Keratinocyte (primary cell): ENCODE results near the gene CCDC107. TPM values are rescaled to one million over a fixed set of nuclear protein-coding genes. Genes with fewer than 3 reads are reported as not detected.

ENCODE experiments used
- DNase-seq: peaks from one replicate; pipeline ENCODE4 v3.0.0-alpha.2; 2011; ENCODE audit warnings: low read depth, missing footprints, low spot score
- FAIRE-seq: peaks from 2 replicates; lab custom pipeline; 2011; peaks lifted over from hg19 to GRCh38; lab: Jason Lieb, UNC
- H2AFZ ChIP-seq: 2 replicates; pipeline ENCODE4 v1.6.0; 2012; ENCODE audit warnings: low read length, control low read depth, inconsistent platforms; ENCODE audit not compliant: control insufficient read depth
- H3K27ac ChIP-seq: 2 replicates; pipeline ENCODE4 v1.5.1; 2011; ENCODE audit warnings: low read length; ENCODE audit not compliant: control insufficient read depth, insufficient read depth
- H3K27me3 ChIP-seq: 3 replicates; pipeline ENCODE4 v1.6.0; 2011; ENCODE audit warnings: low read length; ENCODE audit not compliant: control insufficient read depth, insufficient read depth; ENCODE audit errors: extremely low read depth
- H3K36me3 ChIP-seq, 2 experiments: 2 replicates in 1 of 2; 3 replicates in 1 of 2; pipeline ENCODE4 v1.5.1; 2011; ENCODE audit warnings: low read length in 2 of 2, mild to moderate bottlenecking in 1 of 2; ENCODE audit not compliant: control insufficient read depth in 2 of 2, insufficient read depth in 2 of 2; ENCODE audit errors: extremely low read depth in 1 of 2
- H3K4me1 ChIP-seq: 3 replicates; pipeline ENCODE4 v1.5.1; 2011; ENCODE audit warnings: low read length; ENCODE audit not compliant: control insufficient read depth, insufficient read depth; ENCODE audit errors: extremely low read depth
- H3K4me2 ChIP-seq: 3 replicates; pipeline ENCODE4 v1.6.0; 2011; ENCODE audit warnings: low read depth, low read length; ENCODE audit not compliant: control insufficient read depth, insufficient read depth; ENCODE audit errors: extremely low read depth
- H3K4me3 ChIP-seq, 3 experiments: fragments of 200-600 bp in 1 of 3; sonication (generic) in 1 of 3; 2 replicates in 2 of 3; 3 replicates in 1 of 3; pipeline ENCODE4 v1.5.1; 2011 to 2016; ENCODE audit warnings: low read length in 3 of 3, mild to moderate bottlenecking in 3 of 3, control low read depth in 2 of 3, inconsistent platforms in 1 of 3, low read depth in 1 of 3, mixed read lengths in 1 of 3, mixed run types in 1 of 3, moderate library complexity in 1 of 3; ENCODE audit not compliant: control insufficient read depth in 2 of 3, insufficient read depth in 2 of 3; ENCODE audit errors: extremely low read depth in 1 of 3
- H3K79me2 ChIP-seq: 2 replicates; pipeline ENCODE4 v1.6.0; 2012; ENCODE audit warnings: low read length; ENCODE audit not compliant: control insufficient read depth, insufficient read depth
- H3K9ac ChIP-seq: 3 replicates; pipeline ENCODE4 v1.6.0; 2011; ENCODE audit warnings: low read length; ENCODE audit not compliant: control insufficient read depth, insufficient read depth; ENCODE audit errors: extremely low read depth
- H3K9me1 ChIP-seq: 3 replicates; pipeline ENCODE4 v1.6.0; 2011; ENCODE audit warnings: low read length; ENCODE audit not compliant: control insufficient read depth, insufficient read depth; ENCODE audit errors: extremely low read depth
- H3K9me3 ChIP-seq: 2 replicates; pipeline ENCODE4 v1.5.1; 2012; ENCODE audit warnings: low read depth, low read length; ENCODE audit not compliant: control insufficient read depth
- H4K20me1 ChIP-seq: 3 replicates; pipeline ENCODE4 v1.6.0; 2011; ENCODE audit warnings: low read length; ENCODE audit not compliant: control insufficient read depth, insufficient read depth; ENCODE audit errors: extremely low read depth
- EZH2 ChIP-seq: IDR thresholded peaks from one replicate; pipeline ENCODE4 v1.6.1; 2012; ENCODE audit warnings: inconsistent platforms, mild to moderate bottlenecking, low read length, moderate library complexity
- dilution Hi-C: fragments of 300-500 bp; cut with MboI; formaldehyde crosslinking; loops from one replicate; pipeline ENCODE4 v1.7.0; 2020; ENCODE audit warnings: low sequenced_read_pairs; ENCODE audit not compliant: extremely low pct_ligation_motif_present
- polyA plus RNA-seq, 5 experiments: library from polyadenylated mRNA; depleted of rRNA in 3 of 5; stranded (reverse) in 3 of 5; stranded (forward) in 1 of 5; unstranded in 1 of 5; fragments of >200 nt; gene quantifications; 1 replicate in 1 of 5; 2 replicates in 3 of 5; 3 replicates in 1 of 5; pipeline versions ENCODE4 v1.2.1 to v1.2.3, GENCODE V29; 2011 to 2012; ENCODE audit warnings: missing spikeins in 2 of 5, low read depth in 1 of 5, low replicate concordance in 1 of 5
- TF ChIP-seq, protein P1 (sequence below), 3 experiments: IDR thresholded peaks in 1 of 3; conservative IDR thresholded peaks in 1 of 3; optimal IDR thresholded peaks in 1 of 3; 2 replicates in 2 of 3; 3 replicates in 1 of 3; pipeline versions ENCODE3 to v1.5.1; 2011; ENCODE audit warnings: low read length in 3 of 3, mild to moderate bottlenecking in 3 of 3, moderate library complexity in 2 of 3, control low read depth in 1 of 3, inconsistent platforms in 1 of 3; ENCODE audit not compliant: insufficient read depth in 2 of 3; ENCODE audit errors: extremely low read depth in 1 of 3

Gene CCDC107
- polyA plus RNA-seq, 1 donor (not counting 4 experiments of a cell fraction or from before 2014, with no cell fraction given), result 10.5 TPM

GRCh38 chr9:35661756-35662350, 3.8 kb downstream of the CCDC107 start:
- Histone ChIP-seq H3K27me3 (no peaks in the 10 kb centered on the region), H3K27ac (no peak overlapping the region), H3K4me1 (peaks cover 20% of the 10 kb centered on the region), H3K9me1 (no peaks in the 10 kb centered on the region), H3K9me3 (no peaks in the 10 kb centered on the region), H3K79me2 (peaks cover 2% of the 10 kb centered on the region), H2AFZ (no peak overlapping the region), H3K9ac (no peak overlapping the region), H3K4me2 (no peak overlapping the region), H4K20me1 (no peaks in the 10 kb centered on the region), H3K36me3 (peaks cover 1 to 13% of the 10 kb centered on the region in 2 experiments), H3K4me3 (no peak overlapping the region)
- FAIRE-seq, result no peak
- no peak for DNase-seq
- dilution Hi-C loops, result no loop called here
- TF ChIP-seq, protein P1, sequence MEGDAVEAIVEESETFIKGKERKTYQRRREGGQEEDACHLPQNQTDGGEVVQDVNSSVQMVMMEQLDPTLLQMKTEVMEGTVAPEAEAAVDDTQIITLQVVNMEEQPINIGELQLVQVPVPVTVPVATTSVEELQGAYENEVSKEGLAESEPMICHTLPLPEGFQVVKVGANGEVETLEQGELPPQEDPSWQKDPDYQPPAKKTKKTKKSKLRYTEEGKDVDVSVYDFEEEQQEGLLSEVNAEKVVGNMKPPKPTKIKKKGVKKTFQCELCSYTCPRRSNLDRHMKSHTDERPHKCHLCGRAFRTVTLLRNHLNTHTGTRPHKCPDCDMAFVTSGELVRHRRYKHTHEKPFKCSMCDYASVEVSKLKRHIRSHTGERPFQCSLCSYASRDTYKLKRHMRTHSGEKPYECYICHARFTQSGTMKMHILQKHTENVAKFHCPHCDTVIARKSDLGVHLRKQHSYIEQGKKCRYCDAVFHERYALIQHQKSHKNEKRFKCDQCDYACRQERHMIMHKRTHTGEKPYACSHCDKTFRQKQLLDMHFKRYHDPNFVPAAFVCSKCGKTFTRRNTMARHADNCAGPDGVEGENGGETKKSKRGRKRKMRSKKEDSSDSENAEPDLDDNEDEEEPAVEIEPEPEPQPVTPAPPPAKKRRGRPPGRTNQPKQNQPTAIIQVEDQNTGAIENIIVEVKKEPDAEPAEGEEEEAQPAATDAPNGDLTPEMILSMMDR (optimal IDR thresholded peaks at IDR 0.05 in 1 of 3, IDR thresholded peaks at IDR 0.05 in 1 of 3, conservative IDR thresholded peaks at IDR 0.05 in 1 of 3; ENCODE audit: extremely low read depth in 1 of 3, insufficient read depth in 2 of 3, low read length in 3 of 3), result no peak
- TF ChIP-seq EZH2, result no peak

DNA sequence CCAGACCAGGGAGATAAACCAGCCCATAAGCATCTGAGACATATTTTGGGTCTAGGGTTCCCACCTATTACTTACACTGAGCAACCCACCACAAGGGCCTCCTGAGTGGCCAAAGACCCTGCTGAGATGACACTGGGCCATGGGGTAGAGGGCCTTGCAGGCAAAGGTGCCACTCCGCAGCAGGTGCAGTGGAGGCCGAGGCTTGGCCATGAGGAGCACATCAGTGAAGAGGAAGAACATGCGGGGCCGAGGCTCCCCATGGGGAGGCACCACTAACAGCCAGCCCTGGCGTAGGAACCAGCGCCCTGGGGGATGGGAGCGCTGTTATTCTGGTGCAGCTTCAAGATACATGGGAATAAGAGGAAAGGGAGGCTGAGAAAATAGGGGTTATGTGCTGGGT, 4.3 kb downstream of the CCDC107 start:
- dilution Hi-C loops, result no loop called here
- no peak for DNase-seq

More for the DNA sequence above, 4.3 kb downstream of the CCDC107 start:
- H3K9ac ChIP-seq, result no peak overlapping the region
- H3K79me2 ChIP-seq, result peaks cover 2% of the 10 kb centered on the region
- no peaks in the 10 kb centered on the region for H4K20me1 ChIP-seq
- no peak overlapping the region for H3K4me3 ChIP-seq
- no peaks in the 10 kb centered on the region for H3K9me1 ChIP-seq
- no peak overlapping the region for H3K4me2 ChIP-seq
- peaks cover 1 to 13% of the 10 kb centered on the region in 2 experiments for H3K36me3 ChIP-seq
- H2AFZ ChIP-seq, result no peak overlapping the region
- no peaks in the 10 kb centered on the region for H3K9me3 ChIP-seq
- no peak for FAIRE-seq
- no peaks in the 10 kb centered on the region for H3K27me3 ChIP-seq
- H3K4me1 ChIP-seq, result peaks cover 16% of the 10 kb centered on the region
- no peak overlapping the region for H3K27ac ChIP-seq
- no peak for TF ChIP-seq EZH2
- TF ChIP-seq, protein P1 (optimal IDR thresholded peaks at IDR 0.05 in 1 of 3, IDR thresholded peaks at IDR 0.05 in 1 of 3, conservative IDR thresholded peaks at IDR 0.05 in 1 of 3; ENCODE audit: extremely low read depth in 1 of 3, insufficient read depth in 2 of 3, low read length in 3 of 3), result no peak
